OCI-M1 (cell line): ENCODE data around the gene CCDC51.

Source experiments
- DNase-seq: peaks from one replicate; lab custom pipeline; 2025; lab: John Stamatoyannopoulos, UW

The CCDC51 gene

DNA sequence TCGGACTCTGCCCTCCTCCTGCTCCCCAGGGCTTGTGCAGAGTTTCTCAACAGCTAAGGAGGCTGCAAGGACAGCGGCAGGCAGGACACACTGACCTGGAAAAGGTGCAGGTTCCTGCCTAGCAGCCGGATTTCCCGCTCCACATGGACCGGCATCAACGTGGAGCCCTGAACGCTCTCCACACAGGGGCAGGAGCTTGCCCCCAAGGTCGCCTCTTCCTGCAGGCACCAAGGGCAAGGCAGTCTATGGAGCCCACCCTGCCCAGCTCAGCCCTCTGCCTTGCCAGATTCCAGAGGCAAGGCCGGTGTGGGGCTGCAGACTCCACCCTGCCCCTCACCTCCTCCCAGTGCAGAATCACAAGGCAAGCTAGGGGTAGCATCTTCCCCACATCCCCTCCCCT lies 20.8 kb downstream of the CCDC51 start:
- no peak for DNase-seq

DNA sequence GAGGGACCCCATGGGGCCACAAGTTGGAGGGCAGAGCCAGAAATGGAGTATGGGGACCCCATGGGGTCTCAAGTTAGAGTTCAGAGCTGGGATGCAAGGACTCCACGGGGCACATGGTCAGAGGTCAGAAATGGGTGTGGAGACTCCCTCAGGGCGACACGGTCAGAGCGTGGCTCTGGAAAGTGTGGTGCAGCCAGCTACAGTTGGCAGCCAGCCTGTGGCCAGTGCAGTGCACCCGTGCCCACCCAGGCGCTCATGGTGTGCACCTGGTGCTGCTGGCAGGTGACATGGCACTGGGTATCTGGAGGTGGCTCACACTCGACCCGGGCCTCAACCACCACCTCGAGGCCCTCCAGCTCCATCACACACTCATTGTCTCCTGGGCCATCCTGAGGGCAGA lies 21.3 kb downstream of the CCDC51 start:
- no peak for DNase-seq

DNA sequence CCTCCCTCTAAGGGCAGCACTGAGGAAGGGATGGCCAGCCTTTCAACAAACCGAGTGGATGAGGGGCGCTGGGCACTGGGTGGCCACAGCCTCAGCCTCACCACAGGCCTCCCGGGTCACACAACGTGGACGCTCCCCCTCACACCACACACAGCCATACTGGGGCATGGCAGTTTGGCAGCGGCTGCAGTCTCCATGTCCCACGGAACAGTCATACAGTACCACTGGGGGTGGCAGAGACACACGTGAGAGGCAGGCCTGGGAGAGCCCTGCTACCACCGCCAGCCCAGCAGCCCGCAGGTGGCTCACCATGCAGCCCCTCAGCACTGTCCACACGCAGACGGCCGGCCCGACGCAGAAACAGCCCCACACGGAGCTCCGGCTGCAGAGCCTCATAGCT lies 21.8 kb downstream of the CCDC51 start:
- DNase-seq = no peak

DNA sequence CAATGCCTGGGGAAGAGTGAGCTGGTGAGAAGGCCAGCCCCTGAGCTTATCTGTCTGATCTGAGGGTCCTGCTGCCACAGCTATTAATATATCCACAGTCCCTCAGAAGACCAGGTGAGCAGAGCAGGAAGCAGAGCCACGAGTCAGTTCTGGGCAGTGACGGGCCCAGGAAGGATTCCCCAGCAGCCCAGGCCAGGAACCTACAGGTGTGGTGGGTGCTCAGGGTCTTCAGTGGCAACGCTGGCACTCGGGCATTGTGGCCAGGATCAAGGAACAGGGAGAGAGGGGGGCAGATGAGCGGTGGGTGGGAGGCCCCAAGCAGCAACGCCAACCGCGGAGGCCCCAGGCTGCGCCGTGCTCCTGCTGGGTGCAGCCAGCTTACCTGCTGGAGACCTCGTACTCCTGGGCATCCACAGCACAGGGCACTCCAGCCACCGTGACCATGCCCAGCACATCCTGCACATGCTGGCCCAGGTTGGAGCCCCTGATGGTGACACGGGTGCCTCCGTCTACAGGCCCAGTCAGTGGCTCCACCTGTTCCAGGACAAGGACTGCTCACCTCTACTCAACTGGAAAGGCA lies 22.3 kb downstream of the CCDC51 start:
- no peak for DNase-seq

DNA sequence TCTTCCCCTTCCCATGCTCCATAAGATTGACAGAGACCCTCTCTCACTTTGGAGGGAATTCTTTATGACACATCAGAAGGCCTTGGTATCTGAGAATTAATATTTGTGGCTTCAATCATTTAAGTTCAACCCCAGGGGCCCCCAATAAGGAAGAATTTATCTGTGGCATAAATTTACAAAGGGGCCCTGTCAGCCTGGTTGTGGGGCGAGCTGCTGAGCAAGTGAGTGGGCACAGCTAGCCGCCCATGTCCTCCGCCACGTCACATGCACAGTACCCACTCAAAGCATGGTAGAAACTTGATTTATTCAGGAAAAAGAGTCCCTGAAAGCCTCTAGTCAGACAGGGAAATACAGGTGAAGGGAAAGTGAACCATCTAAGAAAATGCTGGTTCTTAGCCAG lies 23.4 kb downstream of the CCDC51 start:
- no peak for DNase-seq

DNA sequence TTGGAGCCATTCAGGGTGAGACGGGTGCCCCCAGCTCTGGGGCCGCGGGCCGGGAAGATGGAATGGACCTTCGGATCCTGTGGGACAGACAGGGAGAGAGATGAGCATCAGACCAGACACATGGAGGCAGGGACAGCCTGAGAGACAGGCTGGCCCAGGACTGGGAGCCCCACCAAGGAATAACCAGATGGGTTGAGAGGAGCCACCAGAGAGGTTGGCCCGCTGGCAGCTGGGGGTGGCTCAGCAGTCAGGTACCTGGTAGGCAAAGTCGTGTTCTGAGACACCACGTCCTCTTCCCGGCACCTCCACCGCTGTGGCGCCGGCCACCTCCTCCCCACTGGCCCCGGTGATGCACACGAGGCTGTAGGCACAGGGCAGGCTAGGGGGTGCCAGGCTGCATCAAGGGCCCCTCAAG lies 23.8 kb downstream of the CCDC51 start:
- no peak for DNase-seq

DNA sequence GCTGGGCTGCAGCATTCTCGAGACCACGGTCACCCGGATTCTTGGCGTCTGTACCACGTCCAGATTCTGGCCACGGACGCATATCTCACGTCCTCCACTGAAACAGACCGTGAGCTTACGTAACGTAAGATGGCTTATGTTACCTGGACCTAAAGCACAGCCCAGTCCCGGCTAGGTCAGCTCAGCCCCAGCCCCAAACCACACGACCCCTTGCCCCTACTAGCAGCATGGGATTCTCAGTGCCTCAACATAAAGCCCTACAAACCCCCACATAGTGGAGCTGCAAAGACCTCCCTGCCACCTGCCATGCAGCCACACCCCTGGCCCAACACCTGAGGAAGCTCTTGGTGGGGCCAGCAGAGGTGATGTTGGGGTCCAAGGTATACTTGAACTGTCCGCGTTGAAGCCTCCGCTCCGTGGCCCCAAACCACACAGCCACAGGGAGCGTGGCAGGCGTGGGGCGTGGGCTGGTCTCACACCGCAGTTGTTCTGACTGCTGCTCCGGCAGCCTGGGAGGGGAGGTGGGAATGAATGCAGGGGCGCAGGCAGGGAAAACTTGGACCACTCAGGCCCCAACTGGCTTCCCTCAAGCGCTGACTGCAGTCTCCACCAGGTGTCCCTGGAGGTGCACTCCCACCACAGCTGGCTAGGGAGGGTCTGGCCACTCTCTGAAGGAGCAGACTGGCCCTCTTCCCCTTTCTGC lies 24.5 kb downstream of the CCDC51 start:
- no peak for DNase-seq

DNA sequence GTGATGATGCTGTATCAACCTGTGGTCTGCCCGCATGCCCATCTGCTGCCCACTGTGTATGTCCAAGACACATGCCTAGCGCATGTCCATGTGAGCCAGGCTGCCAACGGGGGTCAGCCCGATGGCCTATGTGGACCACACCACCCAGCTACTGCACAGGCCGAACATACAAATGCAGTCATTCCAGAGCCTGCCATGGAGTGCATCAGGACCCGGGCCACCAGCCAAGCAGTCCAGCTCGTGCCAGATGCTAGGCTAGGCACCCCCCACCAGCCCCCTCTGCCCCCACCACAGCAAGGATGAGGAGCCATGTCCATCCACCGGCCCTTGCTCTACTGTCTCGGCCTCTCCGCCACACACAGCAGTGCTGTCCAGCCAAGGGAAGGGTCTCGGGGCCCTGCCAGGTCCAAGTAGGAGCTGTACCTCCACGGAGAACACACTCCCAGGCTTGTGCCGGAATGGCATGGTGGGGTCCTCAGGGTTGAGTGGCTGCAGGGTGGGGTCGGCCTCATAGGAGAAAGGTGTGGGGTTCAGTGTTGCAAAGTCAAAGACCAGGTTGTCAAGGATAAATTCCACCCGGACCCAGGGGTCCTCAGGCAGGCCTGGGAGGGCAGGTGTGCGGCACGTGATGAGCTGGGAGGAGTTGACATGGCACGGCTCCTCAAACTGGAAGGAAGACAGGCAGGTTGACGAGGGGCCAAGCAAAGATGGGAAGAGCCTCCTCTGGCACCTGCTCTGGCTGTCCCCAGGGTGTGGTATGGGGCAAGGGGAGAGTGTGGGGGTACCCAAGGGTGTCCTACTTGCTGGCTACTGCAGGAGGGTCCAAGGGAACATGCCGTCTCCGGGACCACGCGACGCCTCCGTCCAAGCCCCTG lies 25.3 kb downstream of the CCDC51 start:
- DNase-seq = no peak

DNA sequence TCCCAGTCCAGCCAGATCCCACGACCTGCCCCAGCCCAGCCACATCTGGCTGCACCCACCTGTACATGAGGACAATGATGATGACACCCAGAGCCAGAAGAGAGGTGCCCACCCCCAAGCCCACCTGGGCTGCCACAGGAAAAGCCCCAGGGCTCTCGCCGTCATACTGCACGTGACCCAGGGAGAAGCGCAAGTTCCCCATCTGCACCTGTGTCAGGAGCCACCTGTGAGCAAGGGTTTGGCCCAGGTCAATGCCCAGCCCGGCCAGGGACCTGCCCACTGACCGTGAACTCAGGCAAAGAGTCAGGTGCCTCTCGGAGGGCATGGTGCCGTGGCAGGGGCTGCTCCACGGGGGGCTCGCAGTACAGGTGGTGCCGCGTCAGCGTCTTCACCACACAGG lies 26.3 kb downstream of the CCDC51 start:
- no peak for DNase-seq

DNA sequence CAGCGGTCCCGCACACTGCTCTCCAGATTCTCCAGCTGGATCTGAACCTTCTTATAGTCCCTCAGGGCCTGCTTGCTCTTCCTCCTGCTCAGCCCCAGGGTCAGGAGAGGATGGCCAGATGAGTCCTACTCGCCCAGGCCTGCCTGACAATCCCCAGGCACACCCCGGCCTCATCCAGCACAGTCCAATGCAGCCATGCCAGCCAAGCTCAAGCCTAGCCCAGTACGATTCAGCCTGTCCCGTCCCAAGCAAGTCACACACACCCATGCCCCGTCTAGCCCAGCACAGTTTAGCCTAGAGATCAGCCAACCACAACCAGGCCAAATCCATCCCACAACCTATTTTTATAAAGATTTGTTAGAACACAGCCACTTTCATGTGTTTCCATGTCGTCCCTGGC lies 26.8 kb downstream of the CCDC51 start:
- no peak for DNase-seq

DNA sequence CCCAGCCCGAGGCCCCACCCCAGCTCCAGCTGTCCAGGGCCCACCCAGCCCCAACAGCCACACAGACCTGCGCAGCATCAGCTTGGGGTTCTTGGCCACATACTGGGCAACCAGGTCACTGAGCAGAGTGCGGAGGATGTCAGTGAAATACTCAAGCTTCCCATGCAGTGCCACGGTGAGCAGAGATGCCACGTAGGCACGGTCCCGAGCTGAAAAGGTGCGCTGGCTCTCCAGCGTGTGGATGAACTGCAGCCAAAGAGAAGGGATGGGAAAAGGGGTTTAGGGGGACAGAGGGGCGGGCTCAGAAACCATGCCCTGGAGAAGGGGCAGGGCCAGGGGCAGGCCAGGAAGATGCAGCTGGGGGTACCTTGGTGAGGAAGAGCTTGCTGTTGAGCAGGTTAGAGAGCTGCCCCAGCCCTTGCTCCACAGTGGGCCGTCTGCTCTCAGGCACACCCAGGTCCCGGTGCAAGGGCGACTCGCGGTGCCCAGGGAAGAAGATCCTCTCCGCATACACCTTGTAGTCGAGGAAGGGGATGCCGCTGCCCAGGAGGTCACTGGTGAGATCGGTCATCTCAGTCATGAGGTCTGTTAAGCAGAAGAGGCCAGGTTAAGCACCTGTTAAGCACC lies 27.4 kb downstream of the CCDC51 start:
- DNase-seq = no peak

DNA sequence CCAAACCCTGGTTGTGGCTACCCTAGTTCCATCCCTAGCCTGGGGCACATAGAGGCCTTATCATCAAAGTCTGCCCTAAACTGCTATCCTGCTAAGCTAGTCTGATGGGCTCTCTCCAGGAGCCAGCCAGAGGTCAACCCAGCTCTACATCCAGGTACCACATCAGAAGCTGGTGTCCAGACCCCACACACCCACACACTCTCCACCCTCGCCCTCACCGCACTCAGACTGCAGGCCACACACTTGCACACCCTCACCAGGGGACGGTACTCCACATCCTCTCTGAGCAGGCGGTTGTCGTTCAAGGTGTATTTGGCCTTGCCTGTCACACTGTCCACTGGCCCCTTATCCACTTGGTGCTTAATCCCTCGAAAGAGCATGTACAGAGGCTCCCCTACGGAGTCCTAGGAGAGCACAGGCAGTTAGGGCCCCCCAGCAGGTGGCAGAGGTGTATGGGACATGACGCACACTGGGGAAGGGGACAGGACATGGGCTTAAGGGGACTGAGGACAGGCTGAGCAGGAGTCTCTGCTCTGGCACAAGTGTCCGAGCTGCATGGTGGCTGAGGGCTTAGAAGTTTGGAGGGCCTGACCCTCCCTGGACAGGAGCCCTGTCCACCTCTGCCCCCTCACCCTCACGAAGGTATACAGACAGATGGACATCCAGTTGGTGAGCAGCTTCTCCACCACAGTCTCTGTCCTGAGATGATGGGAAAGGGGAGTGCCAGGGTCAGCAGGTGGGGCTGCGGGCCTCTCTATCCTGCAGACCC lies 28.1 kb downstream of the CCDC51 start:
- no peak for DNase-seq

DNA sequence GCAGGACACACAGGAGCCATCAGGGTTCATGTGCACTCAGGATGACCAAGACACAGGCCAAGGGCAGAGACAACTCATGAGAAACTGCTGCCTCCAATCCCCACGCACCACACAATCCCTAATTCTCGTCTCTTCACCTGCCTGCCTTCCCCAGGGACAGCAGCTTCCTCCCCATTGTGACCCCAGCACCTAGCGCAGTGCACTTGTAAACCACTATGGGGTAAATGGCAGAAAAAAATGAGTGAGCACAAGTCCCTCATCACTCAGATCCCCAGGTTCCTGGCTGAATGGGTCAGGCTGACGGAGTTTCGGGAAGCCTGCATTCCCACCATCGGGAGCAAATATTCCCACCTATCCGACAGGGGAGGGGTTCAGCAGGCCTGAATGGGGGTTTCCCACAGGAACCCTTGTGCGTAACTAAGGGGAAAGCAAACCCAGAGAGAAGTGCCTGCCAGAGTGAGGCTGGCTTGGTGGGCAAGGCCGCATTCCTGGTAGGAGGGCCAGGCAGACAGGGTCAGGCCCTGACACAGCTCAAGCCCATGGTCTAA lies 28.8 kb downstream of the CCDC51 start:
- DNase-seq = no peak

DNA sequence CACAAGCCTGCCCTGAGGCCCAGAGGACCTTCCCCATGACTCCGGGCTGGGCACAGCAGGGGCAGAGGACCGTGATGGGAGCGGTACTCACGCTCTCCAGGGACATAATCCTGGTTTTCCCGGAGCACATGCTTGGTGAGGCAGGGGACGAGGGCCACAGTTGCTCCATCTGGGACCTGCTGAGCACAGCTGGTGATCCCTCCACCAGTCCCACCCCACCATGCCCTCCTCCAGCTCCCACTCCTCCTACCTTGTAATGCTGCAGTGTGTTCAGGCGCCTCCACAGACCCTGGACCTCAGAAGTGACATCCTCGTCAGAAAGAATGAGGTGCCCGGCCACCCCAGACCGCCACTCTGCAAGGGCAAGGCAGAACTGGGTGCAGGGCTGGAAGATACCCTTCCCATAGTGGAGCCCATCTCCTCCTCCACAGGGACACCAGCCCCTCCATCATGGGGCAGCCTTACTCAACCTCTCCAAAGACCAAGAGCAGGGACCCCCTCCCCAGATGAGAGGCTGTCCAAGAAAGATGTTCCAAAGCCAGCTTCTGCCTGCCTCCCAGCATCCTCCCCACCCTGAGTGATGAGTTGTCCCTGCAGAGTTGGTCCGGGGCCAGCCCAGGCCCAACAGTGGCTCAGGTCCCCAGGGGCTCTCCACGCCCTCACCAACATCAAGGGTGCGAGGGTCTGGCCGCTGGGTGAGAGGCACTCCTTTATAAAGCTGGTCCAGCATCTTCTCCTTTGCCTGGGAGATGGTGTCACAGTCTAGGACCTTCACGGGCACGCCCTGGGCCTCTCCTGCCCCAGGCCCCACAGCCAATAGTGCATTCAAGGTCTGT lies 29.5 kb downstream of the CCDC51 start:
- DNase-seq = no peak

DNA sequence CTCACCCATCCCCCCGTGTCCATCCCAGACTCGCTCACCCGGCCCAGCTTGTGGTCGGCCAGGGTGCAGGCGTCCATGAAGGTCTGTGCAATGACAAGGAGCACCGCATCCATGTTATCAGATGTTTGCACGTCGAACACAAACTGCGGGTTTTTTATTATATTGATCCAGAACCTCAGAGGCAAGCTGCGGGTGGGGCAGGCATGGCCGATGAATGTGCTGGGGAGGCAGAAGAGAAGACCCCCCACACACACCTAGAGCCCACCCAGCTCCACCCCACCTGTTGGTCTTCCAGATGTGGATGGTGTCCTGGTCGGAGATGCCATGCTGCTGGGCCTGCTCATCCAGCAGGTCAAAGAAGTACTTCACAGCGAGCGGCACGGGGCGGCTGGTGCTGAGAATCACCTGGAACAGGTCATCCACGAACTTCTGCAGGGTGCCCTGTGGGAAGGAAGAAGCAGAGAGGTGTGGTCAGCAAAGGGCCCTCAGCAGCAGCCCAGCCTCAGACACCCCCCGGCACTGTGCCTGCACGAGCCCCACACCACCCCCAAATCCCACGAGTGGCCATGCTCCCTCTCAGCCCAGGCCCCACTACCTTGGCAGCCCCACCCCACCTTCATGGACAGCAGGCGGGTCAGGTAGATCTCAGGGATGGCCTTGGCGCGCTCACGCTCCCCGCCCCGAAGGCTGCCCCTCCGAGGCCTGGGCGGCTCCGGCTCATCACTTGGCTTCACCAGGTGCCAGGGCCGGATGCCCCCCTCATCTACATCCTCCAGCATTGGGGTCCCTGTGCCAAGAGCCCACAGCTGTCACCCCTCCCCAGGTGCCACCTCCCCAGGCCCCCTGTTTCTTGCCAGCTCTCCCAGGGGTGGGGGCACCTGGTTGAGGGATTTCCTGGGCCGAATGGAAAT lies 30.4 kb downstream of the CCDC51 start:
- no peak for DNase-seq

DNA sequence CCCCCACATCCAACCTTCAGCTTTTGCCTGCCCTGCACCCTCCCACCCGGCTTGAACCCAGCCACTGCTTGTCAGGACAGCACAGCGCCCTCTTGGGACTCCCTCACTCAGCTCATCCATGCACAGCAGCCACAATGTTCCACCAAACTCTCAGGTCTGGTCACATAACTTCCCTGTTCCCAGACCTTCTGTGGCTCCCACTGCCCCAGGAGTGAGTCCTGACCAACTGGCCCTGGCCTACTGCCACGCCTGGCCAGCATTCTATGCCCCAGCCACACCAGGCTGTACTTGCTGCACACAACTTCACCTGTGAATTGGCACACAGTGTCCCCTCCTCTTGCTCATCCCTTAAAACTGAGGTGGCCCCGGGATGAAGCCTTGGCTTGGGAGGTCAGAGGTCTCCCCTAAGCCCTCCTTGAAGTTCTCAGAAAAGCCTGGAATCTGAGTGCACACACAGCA lies 31.1 kb downstream of the CCDC51 start:
- DNase-seq = peak; percentile 25

DNA sequence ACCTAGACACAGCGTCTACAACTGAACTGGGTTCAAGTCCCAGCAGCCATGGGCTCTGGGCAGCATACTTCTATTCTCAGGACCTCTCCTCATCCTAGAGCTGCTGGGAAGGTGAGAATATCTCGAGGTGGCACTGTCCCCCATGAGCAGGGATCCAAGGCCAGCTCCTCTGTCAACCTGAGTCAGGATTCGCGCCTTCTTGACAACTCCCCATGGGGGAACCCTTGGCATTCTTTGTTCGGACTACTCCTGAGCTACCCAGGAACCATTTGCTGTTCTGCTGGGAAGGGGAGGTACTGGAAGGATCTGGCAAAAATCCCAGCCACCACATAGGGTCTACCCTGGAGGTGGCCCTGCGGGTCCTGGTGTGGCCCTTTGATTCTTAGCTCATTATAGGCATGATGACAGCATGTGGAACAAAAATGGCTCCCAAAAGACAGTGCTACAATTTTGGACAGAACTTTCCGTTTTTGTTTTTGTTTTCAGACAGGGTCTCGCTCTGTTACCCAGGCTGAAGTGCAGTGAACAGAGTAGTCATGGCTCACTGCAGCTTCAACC lies 32.3 kb downstream of the CCDC51 start:
- DNase-seq = no peak

DNA sequence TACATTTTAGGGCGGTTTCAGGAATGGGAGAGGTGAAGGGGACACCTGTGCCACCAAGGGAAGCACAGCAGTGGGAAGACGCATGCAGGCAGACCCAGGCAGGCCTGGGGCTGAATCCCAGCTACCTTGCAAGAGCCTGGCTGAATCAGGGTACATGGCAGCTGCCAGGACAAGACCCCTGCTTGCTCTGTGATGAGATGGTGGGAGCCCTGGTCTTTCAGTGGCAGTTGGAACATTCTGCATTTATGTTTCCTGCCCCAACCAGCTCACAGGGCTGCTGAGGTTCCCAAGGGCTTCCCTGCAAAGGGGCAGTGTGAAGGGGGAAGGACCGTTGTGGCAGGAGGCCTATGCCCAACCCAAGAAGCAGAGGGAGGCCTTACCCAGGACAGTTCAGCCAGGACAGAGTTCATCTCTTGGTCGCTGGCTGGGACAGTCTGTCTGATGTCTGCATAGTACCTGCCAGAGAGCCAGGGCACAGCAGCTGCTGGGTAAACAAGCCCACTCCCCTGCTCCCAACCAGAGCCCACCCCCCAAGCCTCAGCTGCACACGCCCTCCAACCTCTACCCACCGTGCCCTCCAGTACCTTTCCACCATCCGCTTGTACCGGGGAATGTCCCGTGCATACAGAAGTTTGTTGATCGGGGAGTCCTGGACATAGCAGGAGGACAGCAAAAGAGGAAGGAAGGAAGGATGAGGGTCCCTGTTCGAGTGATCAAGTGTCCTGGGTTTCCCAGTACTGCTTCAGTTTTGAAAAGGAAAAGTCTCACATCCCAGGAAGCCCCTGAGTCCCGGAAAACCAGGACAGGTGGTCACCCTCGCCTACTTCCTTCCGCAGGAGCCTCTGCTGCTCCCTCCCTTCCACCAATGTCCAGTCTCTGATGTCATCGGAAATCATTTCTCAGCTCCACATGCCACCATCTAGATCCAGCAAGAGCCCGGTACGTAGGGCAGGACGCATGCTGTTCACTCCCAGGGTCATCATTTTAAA lies 33.2 kb downstream of the CCDC51 start:
- DNase-seq = no peak
